DMS53 (cell line): ENCODE measurements around the gene CRTAC1.

Experiments used
- DNase-seq: peaks from one replicate; lab custom pipeline; 2025; lab: John Stamatoyannopoulos, UW

The CRTAC1 gene, protein sequence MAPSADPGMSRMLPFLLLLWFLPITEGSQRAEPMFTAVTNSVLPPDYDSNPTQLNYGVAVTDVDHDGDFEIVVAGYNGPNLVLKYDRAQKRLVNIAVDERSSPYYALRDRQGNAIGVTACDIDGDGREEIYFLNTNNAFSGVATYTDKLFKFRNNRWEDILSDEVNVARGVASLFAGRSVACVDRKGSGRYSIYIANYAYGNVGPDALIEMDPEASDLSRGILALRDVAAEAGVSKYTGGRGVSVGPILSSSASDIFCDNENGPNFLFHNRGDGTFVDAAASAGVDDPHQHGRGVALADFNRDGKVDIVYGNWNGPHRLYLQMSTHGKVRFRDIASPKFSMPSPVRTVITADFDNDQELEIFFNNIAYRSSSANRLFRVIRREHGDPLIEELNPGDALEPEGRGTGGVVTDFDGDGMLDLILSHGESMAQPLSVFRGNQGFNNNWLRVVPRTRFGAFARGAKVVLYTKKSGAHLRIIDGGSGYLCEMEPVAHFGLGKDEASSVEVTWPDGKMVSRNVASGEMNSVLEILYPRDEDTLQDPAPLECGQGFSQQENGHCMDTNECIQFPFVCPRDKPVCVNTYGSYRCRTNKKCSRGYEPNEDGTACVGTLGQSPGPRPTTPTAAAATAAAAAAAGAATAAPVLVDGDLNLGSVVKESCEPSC

DNA sequence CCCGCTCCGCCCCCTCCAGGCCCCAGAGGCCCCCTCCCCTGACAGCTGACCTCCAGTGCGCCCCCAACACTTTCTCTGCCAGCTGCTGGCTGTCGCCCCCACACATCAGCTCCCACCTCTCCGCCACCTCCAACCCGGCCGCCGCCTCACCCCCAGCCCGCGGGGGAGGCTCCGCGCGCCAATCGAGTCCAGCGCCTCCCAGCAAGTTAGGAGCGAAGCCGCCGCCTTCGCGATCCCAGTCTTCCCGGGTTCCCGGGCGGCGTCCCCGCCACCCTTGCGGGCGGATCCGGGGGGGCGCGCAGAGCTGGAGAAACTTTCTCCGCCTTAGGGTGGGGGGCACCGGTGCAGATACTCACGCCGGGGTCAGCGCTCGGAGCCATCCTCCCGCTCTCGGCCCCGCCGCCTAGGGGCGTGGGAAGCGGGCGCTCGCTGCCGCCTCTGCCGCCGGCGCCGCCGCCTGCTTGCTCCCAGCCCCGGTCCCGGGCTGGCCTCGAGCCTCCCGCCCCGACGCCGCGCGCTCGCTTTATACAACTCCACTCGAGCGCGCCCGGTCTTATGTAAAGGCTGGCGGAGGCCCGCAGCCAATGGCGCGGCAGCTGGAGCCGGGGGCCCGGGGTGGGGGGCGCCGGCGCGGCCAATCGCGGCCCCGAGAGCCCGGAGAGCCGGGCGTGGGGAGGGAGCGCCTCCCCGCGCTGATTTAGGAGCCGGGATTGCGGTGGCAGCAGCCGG is at the start of gene CRTAC1:
Gene CRTAC1, minus strand, starts transcription at position 529 of the 729 bp plus-strand sequence. Its CDS starts 149 bp downstream, at position 380.
- peak; percentile 95 for DNase-seq

GRCh38 chr10:98078774-98079173 is 48.4 kb upstream of the CRTAC1 start:
- no peak for DNase-seq

GRCh38 chr10:98077223-98077622 is 46.8 kb upstream of the CRTAC1 start:
- DNase-seq, result peak; percentile 25

DNA sequence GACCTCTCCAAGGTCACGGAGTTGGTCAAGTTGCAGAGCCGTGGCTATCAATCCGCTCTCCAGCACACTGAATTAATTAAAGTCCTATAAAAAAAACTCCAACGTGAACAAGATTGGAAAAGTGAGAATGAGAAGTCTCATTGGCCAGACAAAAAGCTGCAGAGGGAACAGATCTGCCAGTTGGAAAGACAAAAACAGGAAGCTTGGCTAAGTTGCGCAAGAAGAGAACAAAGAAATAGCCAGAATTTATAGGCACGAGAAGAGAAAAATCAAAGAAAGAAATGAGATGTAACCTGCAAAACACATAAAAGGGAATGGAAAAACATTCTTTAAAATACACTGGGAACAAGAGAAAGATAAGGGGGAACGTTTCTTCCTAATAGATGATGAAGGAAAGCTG is 45.7 kb upstream of the CRTAC1 start:
- DNase-seq, result no peak

- DNase-seq, result peak; percentile 36
Measured at GRCh38 chr10:98074315-98074911, 44.0 kb upstream of the CRTAC1 start.

DNA sequence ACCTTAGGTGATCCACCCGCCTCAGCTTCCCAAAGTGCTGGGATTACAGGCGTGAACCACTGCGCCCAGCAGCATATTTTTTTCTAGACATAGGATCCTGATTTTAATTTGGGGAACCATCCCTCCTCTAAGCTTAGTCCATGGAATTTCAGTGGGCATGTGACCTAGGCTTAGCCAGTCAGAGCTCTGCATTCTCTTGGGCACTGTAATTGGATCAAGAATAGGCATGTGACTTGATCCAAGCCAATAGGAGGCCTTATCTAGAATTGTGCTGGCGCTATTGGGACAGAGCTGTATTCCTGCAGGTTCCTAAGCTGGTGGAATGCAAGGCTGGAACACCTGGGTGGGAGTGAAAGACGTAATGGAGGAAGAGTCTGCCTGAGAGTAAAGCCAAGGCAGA is 36.7 kb upstream of the CRTAC1 start:
- no peak for DNase-seq

- DNase-seq, result no peak
Measured at GRCh38 chr10:98063740-98064027, 33.3 kb upstream of the CRTAC1 start.

GRCh38 chr10:98062424-98062823 is 32.0 kb upstream of the CRTAC1 start:
- no peak for DNase-seq

- no peak for DNase-seq
Measured at GRCh38 chr10:98060079-98060478, 29.7 kb upstream of the CRTAC1 start.

- no peak for DNase-seq
Measured at GRCh38 chr10:98058295-98058694, 27.9 kb upstream of the CRTAC1 start.

DNA sequence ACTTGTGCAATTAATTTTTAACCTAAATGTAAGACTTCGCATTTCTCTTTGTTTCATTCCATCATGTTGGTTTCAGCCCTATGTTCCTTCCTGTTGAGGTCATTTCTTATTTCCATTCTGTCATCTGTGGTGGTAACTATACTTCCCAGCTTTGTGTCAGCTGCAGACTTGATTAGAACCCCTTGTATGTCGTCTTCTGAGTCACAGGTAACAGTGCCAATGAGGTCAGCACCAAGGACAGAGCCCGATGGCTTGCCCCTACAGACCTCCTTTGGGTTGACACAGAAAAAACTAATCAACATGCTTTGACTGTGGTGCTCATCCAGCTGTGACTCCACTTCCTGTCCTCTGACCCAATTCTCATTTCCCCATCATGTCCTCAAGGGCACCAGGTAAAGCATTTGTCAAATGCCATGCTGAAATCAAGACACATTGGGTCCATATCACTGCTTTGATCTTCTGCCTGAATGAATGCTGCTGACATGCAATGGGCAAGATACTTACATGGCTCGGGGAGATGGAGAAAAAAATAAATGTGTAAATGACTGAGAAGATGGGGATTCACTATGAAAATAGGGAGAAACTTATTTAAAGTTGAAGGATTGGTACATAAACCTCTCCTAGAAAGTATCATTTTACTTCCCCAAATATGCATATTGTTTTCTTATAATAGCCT is 25.6 kb upstream of the CRTAC1 start:
- peak; percentile 94 for DNase-seq

- DNase-seq, result no peak
Measured at GRCh38 chr10:98047009-98047741, 16.8 kb upstream of the CRTAC1 start.

GRCh38 chr10:98045785-98046389 is 15.5 kb upstream of the CRTAC1 start:
- peak; percentile 95 for DNase-seq

DNA sequence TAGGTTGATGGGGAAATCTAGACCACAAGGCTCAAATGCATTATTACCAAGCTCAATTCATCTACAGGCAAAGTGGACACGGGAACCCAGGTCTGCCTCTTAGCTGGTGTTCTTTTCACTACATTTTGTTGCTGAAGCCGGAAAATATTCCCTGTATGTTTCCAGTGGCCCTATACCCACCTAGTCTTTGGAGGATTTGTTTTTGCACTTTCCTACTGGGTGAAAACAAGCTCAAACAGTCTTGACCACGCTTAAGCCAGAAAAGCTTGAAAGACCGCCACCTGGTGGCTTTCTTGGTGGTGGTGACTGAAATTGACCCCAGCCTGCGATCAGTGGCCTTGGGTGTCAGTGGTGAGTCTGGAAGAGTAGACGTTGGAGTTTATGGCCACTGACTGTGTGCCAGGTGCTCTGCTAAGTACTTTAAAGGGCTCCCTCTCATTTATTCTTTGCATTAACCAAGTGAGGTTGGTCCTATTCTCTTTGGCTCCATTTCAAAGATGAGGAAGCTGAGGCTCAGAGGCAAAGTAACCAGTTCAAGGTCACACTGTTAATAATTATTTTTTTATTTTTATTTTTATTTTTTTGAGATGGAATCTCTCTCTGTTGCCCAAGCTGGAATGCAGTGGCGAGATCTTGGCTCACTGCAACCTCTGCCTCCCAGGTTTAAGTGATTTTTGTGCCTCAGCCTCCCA is 11.1 kb upstream of the CRTAC1 start:
- DNase-seq, result peak; percentile 91

GRCh38 chr10:98039690-98040381 is 9.4 kb upstream of the CRTAC1 start:
- DNase-seq, result no peak

DNA sequence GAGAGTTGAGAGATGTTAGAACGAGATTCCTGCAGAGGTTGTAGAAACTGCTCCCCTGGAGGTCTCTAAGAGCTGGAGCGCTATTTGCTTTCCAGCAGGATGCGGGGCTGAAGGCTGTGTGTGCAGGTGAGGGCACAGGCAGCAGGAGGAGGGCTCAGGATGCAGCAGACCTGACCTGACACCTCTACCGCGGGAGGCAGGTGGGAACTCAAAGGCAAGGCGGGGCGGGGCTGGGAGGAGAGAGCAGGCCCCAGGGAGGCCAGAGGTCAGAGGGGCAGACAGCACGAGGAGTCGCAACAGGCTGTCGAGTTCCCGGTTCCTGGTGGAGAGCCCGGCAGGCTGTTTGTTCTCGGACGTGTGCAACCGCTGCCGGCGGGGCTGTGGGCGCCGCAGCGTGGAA is 7.9 kb upstream of the CRTAC1 start:
- peak; percentile 78 for DNase-seq

GRCh38 chr10:98035599-98035998 is 5.2 kb upstream of the CRTAC1 start:
- DNase-seq, result no peak

DNA sequence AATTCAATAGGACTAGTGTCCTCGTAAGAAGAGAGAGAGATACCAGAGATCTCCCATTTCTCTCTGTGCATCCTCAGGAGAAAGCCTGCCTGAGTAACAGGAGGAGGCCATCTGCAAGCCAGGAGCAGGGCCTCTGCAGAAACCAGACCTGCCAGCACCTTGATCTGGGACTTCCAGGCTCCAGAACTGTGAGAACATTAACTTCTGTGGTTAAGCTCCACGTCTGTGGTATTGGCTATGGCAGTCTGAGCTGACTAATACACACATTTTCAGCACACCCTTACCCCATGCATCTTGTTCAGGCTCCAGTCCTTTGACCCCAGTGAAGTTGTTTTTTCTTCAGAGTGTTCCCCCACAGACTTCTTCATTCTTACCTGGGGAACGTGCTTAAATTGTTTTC is 3.1 kb upstream of the CRTAC1 start:
- DNase-seq, result no peak

DNA sequence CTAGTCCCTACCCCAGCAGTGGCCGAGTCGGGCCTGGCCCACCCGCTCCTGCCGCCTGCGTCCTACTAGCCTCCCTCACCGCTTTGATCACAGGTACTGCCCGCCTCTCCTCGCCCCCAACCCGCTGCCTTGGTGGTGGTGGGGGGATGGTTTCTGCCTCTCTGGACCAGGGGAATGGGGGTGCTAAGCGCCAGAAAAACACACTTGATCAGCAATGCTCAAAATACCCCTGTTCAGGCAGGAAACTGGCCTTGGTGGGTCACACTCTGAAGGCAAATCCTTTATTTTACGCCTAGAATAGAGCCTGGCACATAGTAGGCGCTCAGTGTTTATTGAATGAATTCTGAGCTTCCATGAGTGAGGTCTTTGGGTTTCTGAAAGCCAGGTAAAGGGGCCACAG is 1.0 kb upstream of the CRTAC1 start:
- peak; percentile 28 for DNase-seq

GRCh38 chr10:98030991-98031431 is 590 bp upstream of the CRTAC1 start:
- DNase-seq, result peak; percentile 67
